WERI-Rb-1 (cell line): ENCODE results near the gene MAP3K21.

Experiments
- DNase-seq: peaks from one replicate; pipeline ENCODE4 v3.0.0-alpha.2; 2020
- H3K27ac ChIP-seq: fragments of 250-450 bp; sonication (Bioruptor Pico); 2 replicates; pipeline ENCODE4 v1.5.1; 2020; ENCODE audit warnings: mild to moderate bottlenecking, moderate library complexity
- H3K27me3 ChIP-seq: fragments of 250-450 bp; sonication (Bioruptor Pico); 2 replicates; pipeline ENCODE4 v1.5.1; 2021; ENCODE audit warnings: mild to moderate bottlenecking, low read depth, moderate library complexity; ENCODE audit not compliant: insufficient read depth, severe bottlenecking
- H3K36me3 ChIP-seq: fragments of 250-450 bp; sonication (Bioruptor Pico); 2 replicates; pipeline ENCODE4 v1.5.1; 2020; ENCODE audit warnings: mild to moderate bottlenecking, moderate library complexity
- H3K4me3 ChIP-seq: 2 replicates; pipeline ENCODE4 v1.5.1; 2011; ENCODE audit warnings: low read depth, mild to moderate bottlenecking, control low read depth, low read length
- H3K9me3 ChIP-seq: fragments of 250-450 bp; sonication (Bioruptor Pico); 2 replicates; pipeline ENCODE4 v1.5.1; 2021; ENCODE audit warnings: mild to moderate bottlenecking, moderate library complexity; ENCODE audit not compliant: severe bottlenecking
- CTCF ChIP-seq: IDR thresholded peaks from 2 replicates; pipeline ENCODE4 v1.5.1; 2011; ENCODE audit warnings: low read depth, mild to moderate bottlenecking, control low read depth, inconsistent platforms, low read length

MAP3K21 gene

GRCh38 chr1:233409540-233409939 lies 82.0 kb downstream of the MAP3K21 start:
- peaks cover 7% of the 10 kb centered on the region for H3K9me3 ChIP-seq
- no peak overlapping the region for H3K27ac ChIP-seq
- H3K36me3 ChIP-seq: no peaks in the 10 kb centered on the region
- no peak for TF ChIP-seq CTCF
- no peak overlapping the region for H3K4me3 ChIP-seq
- no peak for DNase-seq
- peaks cover 67% of the 10 kb centered on the region for H3K27me3 ChIP-seq

GRCh38 chr1:233410906-233411305 lies 83.4 kb downstream of the MAP3K21 start:
- no peaks in the 10 kb centered on the region for H3K36me3 ChIP-seq
- no peak for TF ChIP-seq CTCF
- H3K4me3 ChIP-seq: no peak overlapping the region
- no peak for DNase-seq
- no peak overlapping the region for H3K27ac ChIP-seq
- H3K27me3 ChIP-seq: peaks cover 76% of the 10 kb centered on the region
- peaks cover 7% of the 10 kb centered on the region for H3K9me3 ChIP-seq

GRCh38 chr1:233412812-233413211 lies 85.3 kb downstream of the MAP3K21 start:
- TF ChIP-seq CTCF: no peak
- no peak for DNase-seq
- Histone ChIP-seq H3K27me3 (peaks cover 76% of the 10 kb centered on the region), H3K36me3 (no peaks in the 10 kb centered on the region), H3K27ac (no peak overlapping the region), H3K9me3 (peaks cover 4% of the 10 kb centered on the region), H3K4me3 (no peak overlapping the region)

GRCh38 chr1:233421293-233421692 lies 93.8 kb downstream of the MAP3K21 start:
- Histone ChIP-seq H3K36me3 (no peaks in the 10 kb centered on the region), H3K27me3 (peaks cover 70% of the 10 kb centered on the region), H3K9me3 (no peaks in the 10 kb centered on the region), H3K4me3 (no peak overlapping the region), H3K27ac (no peak overlapping the region)
- TF ChIP-seq CTCF: no peak
- DNase-seq: no peak

- Histone ChIP-seq H3K4me3 (no peak overlapping the region), H3K27ac (no peak overlapping the region), H3K9me3 (no peaks in the 10 kb centered on the region), H3K36me3 (no peaks in the 10 kb centered on the region), H3K27me3 (peaks cover 73% of the 10 kb centered on the region)
- TF ChIP-seq CTCF: no peak
- DNase-seq: no peak
Measured at GRCh38 chr1:233424779-233425178, 97.3 kb downstream of the MAP3K21 start.

- H3K4me3 ChIP-seq: no peak overlapping the region
- no peak overlapping the region for H3K27ac ChIP-seq
- H3K27me3 ChIP-seq: peaks cover 84% of the 10 kb centered on the region
- H3K36me3 ChIP-seq: no peaks in the 10 kb centered on the region
- H3K9me3 ChIP-seq: no peaks in the 10 kb centered on the region
- no peak for DNase-seq
- TF ChIP-seq CTCF: no peak
Measured at GRCh38 chr1:233427907-233428306, 100.4 kb downstream of the MAP3K21 start.
